GM12892 (cell line): Measurements from ENCODE around the gene VSIR.

Source experiments
- POLR2A ChIP-seq: IDR thresholded peaks from 2 replicates; pipeline ENCODE4 v1.6.1; 2011; ENCODE audit warnings: low read depth, low read length, control low read depth
- POLR2AphosphoS5 ChIP-seq: IDR thresholded peaks from 2 replicates; pipeline ENCODE4 v1.6.1; 2011; ENCODE audit warnings: low read depth, low read length, control low read depth
- TAF1 ChIP-seq: IDR thresholded peaks from 2 replicates; pipeline ENCODE4 v1.6.1; 2011; ENCODE audit warnings: low read depth, mild to moderate bottlenecking, control low read depth, low read length, borderline replicate concordance

DNA sequence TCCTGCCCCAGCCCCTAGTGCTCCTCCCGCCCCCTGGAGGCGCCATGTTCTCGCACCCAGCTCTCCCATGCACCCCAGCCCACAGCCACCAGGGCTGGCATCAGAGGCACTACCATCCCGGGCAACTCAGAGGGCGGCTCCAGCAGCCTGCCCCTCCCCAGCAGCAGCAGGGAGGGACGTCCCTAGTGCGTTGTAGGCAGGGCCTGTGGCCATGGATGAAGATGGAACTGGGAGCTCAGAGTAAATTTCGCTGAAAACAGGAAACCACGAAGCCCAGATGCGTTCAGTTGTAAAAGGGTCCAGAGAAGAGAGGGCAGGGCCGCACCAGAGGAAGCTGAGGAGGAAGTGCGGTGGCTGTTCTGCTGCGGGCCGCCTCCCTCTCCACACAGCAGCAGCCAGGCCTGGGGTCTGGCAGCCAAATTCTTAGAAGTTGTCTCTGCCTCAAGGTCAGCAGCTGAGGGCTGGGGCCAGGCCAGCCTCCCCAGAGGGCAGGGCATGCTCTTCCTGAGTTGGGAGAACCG is 24.6 kb downstream of the VSIR start:
- TF ChIP-seq POLR2AphosphoS5 (peak; percentile 41; the same call in 1 of the 2 replicates), POLR2A (no peak; the same call in 1 of the 2 replicates), TAF1 (no peak)
